GM20431 (cell line): Measurements from ENCODE around the gene COPG1.
"Not testable (repeated sequence)": the region's sequence is repeated elsewhere in the genome, so short reads cannot be mapped to it uniquely, and the experiment has no call there.

Source experiments
- in situ Hi-C: fragments of 300-500 bp; cut with MseI, MboI; formaldehyde crosslinking; loops from one replicate; pipeline ENCODE4 v1.15.0; 2020; ENCODE audit warnings: low sequenced_read_pairs; ENCODE audit not compliant: unreplicated experiment

Gene COPG1

GRCh38 chr3:129238945-129239705 lies 10.3 kb upstream of the COPG1 start:
- in situ Hi-C loops: no loop called here

- in situ Hi-C loops: loop anchor here (10.0 kb wide), 1 partner anchor 185 kb away; no protein-coding TSS in a partner anchor
Measured at GRCh38 chr3:129239991-129240390, 9.4 kb upstream of the COPG1 start.

GRCh38 chr3:129240436-129240835 lies 9.0 kb upstream of the COPG1 start:
- in situ Hi-C loops: loop anchor here (10.0 kb wide), 1 partner anchor 186 kb away; no protein-coding TSS in a partner anchor

GRCh38 chr3:129245141-129245540 lies 4.3 kb upstream of the COPG1 start:
- in situ Hi-C loops: loop anchor here (10.0 kb wide), 1 partner anchor 190 kb away; no protein-coding TSS in a partner anchor

GRCh38 chr3:129245641-129246306 lies 3.6 kb upstream of the COPG1 start:
- in situ Hi-C loops: loop anchor here (10.0 kb wide), 1 partner anchor 191 kb away; no protein-coding TSS in a partner anchor

- in situ Hi-C loops: loop anchor here (10.0 kb wide), 1 partner anchor 192 kb away; no protein-coding TSS in a partner anchor
Measured at GRCh38 chr3:129246636-129247035, 2.8 kb upstream of the COPG1 start.

GRCh38 chr3:129248286-129248979 lies 973 bp upstream of the COPG1 start:
- in situ Hi-C loops: loop anchor here (10.0 kb wide), 1 partner anchor 194 kb away; no protein-coding TSS in a partner anchor

- in situ Hi-C loops: no loop called here
Measured at GRCh38 chr3:129252748-129253147, 3.3 kb downstream of the COPG1 start.

GRCh38 chr3:129254536-129255230 lies 5.3 kb downstream of the COPG1 start:
- in situ Hi-C loops: no loop called here

- in situ Hi-C loops: no loop called here
Measured at GRCh38 chr3:129256270-129256669, 6.9 kb downstream of the COPG1 start.

- in situ Hi-C loops: no loop called here
Measured at GRCh38 chr3:129257609-129258008, 8.2 kb downstream of the COPG1 start.

GRCh38 chr3:129259612-129260477 lies 10.4 kb downstream of the COPG1 start:
- in situ Hi-C loops: no loop called here

- in situ Hi-C loops: no loop called here
Measured at GRCh38 chr3:129260606-129261005, 11.2 kb downstream of the COPG1 start.

GRCh38 chr3:129261894-129262293 lies 12.5 kb downstream of the COPG1 start:
- in situ Hi-C loops: no loop called here

- in situ Hi-C loops: no loop called here
Measured at GRCh38 chr3:129263161-129263910, 13.9 kb downstream of the COPG1 start.

GRCh38 chr3:129264994-129265393 lies 15.6 kb downstream of the COPG1 start:
- in situ Hi-C loops: not testable (repeated sequence)

- in situ Hi-C loops: no loop called here
Measured at GRCh38 chr3:129266651-129267050, 17.2 kb downstream of the COPG1 start.

- in situ Hi-C loops: no loop called here
Measured at GRCh38 chr3:129268396-129268795, 19.0 kb downstream of the COPG1 start.
